Uterus (tissue), 2 donors: ENCODE results near the gene ZSWIM3.

Experiments
- CTCF ChIP-seq, 4 experiments: fragments of 200-600 bp in 2 of 4; fragments of 450-650 bp in 2 of 4; sonication (generic) in 2 of 4; IDR thresholded peaks; one replicate each; pipeline ENCODE4 v1.5.1; 2016 to 2019; ENCODE audit warnings: antibody characterized with exemption in 4 of 4, mild to moderate bottlenecking in 2 of 4, moderate library complexity in 1 of 4
- POLR2A ChIP-seq, 2 donors: fragments of 450-650 bp; IDR thresholded peaks; one replicate each; pipeline ENCODE4 v1.6.1; 2016; ENCODE audit warnings: antibody characterized with exemption in 2 of 2, mild to moderate bottlenecking in 1 of 2, moderate library complexity in 1 of 2

GRCh38 chr20:45902199-45902701, 44.8 kb downstream of the ZSWIM3 start:
- TF ChIP-seq CTCF (IDR thresholded peaks at IDR 0.05) (no peak), POLR2A (IDR thresholded peaks at IDR 0.05) (no peak)
